Thymus (tissue), 11 donors: ENCODE results near the gene CACNB1. TPM values are rescaled to one million over a fixed set of nuclear protein-coding genes. Genes with fewer than 3 reads are reported as not detected.
"Not testable (repeated sequence)": the region's sequence is repeated elsewhere in the genome, so short reads cannot be mapped to it uniquely, and the experiment has no call there.

Source experiments
- DNase-seq, 9 donors: peaks; one replicate each; pipeline ENCODE4 v3.0.0-alpha.2; 2013; ENCODE audit warnings: low spot score in 9 of 9, low read depth in 6 of 9, missing footprints in 1 of 9
- H3K27ac ChIP-seq, 2 donors: one replicate each; pipeline ENCODE4 v1.5.1; 2013; ENCODE audit warnings: control low read depth in 1 of 2, low read depth in 1 of 2, low read length in 1 of 2, mild to moderate bottlenecking in 1 of 2, moderate library complexity in 1 of 2
- H3K27me3 ChIP-seq, 2 donors: one replicate each; pipeline ENCODE4 v1.5.1; 2013; ENCODE audit warnings: low read length in 1 of 2; ENCODE audit not compliant: control insufficient read depth in 2 of 2, insufficient read depth in 1 of 2
- H3K36me3 ChIP-seq, 2 donors: one replicate each; pipeline ENCODE4 v1.5.1; 2013; ENCODE audit warnings: low read length in 1 of 2, mild to moderate bottlenecking in 1 of 2, moderate library complexity in 1 of 2; ENCODE audit not compliant: control insufficient read depth in 2 of 2, insufficient read depth in 2 of 2
- H3K4me1 ChIP-seq, 2 donors: one replicate each; pipeline ENCODE4 v1.5.1; 2013; ENCODE audit warnings: low read length in 2 of 2; ENCODE audit not compliant: control insufficient read depth in 2 of 2, insufficient read depth in 2 of 2
- H3K4me3 ChIP-seq, 2 donors: one replicate each; pipeline ENCODE4 v1.5.1; 2013; ENCODE audit warnings: low read length in 2 of 2, control low read depth in 1 of 2, mild to moderate bottlenecking in 1 of 2
- H3K9me3 ChIP-seq, 2 donors: one replicate each; pipeline ENCODE4 v1.5.1; 2013; ENCODE audit warnings: low read length in 1 of 2, mild to moderate bottlenecking in 1 of 2; ENCODE audit not compliant: control insufficient read depth in 2 of 2, insufficient read depth in 1 of 2
- WGBS: extraction: QIAGEN DNeasy Blood & Tissue Kit; methylation state at CpG from one replicate; pipeline ENCODE4 v1.1.7; 2013; 5-methylcytosine and 5-hydroxymethylcytosine counted together
- polyA plus RNA-seq: library from polyadenylated mRNA; stranded (reverse); fragments of 200-250 nt; gene quantifications from one replicate; pipeline ENCODE4 v1.2.3, GENCODE V29; 2013
- total RNA-seq: library from RNA; stranded (reverse); fragments of 120-200 nt; gene quantifications from one replicate; pipeline ENCODE4 v1.2.4, GENCODE V29; 2013
- donor health status: healthy.

Gene CACNB1
- total and polyA plus RNA-seq, 2 donors = 2.9 to 11.7 TPM

GRCh38 chr17:39168503-39168902, 29.0 kb downstream of the CACNB1 start:
- H3K27ac ChIP-seq = peak overlapping the region; percentile 60 to 94
- not testable (repeated sequence) for H3K36me3 ChIP-seq, H3K27me3 ChIP-seq, DNase-seq, H3K4me3 ChIP-seq, H3K9me3 ChIP-seq
- whole genome bisulfite sequencing = 98% methylated on average over 10 of the region's 10 CpGs
- peaks cover 16 to 90% of the 10 kb centered on the region in 2 donors for H3K4me1 ChIP-seq

GRCh38 chr17:39167476-39167875, 30.0 kb downstream of the CACNB1 start:
- DNase-seq = peak in 5 of 9 donors; percentile 53 to 85 (median 68)
- Histone ChIP-seq H3K27me3 (peaks cover 0 to 5% of the 10 kb centered on the region in 2 donors), H3K27ac (peak overlapping the region; percentile 92 to 94), H3K36me3 (peaks cover 0 to 4% of the 10 kb centered on the region in 2 donors), H3K4me3 (peak overlapping the region; percentile 62 to 79), H3K4me1 (peaks cover 16 to 90% of the 10 kb centered on the region in 2 donors), H3K9me3 (peaks cover 0 to 5% of the 10 kb centered on the region in 2 donors)
- WGBS = 6% methylated on average over 2 of the region's 2 CpGs

GRCh38 chr17:39166437-39167335, 30.8 kb downstream of the CACNB1 start:
- DNase-seq = peak in 3 of 9 donors; percentile 16 to 67 (median 33)
- 32% methylated on average over 7 of the region's 7 CpGs for WGBS
- peak overlapping the region; percentile 92 to 94 for H3K27ac ChIP-seq

GRCh38 chr17:39165841-39166349, 31.6 kb downstream of the CACNB1 start, which contains the start of gene ARL5C:
TSS of gene ARL5C (minus strand) at chr17:39166161. CDS start at chr17:39165760, 401 bp downstream.
- 39% methylated on average over 17 of the region's 17 CpGs for WGBS
- H3K36me3 ChIP-seq = peaks cover 0 to 5% of the 10 kb centered on the region in 2 donors
- peaks cover 0 to 5% of the 10 kb centered on the region in 2 donors for H3K27me3 ChIP-seq
- peak within 1 kb of the TSS; percentile 92 to 94 for H3K27ac ChIP-seq
- H3K9me3 ChIP-seq = peaks cover 0 to 5% of the 10 kb centered on the region in 2 donors
- H3K4me1 ChIP-seq = peaks cover 15 to 90% of the 10 kb centered on the region in 2 donors
- H3K4me3 ChIP-seq = peak within 1 kb of the TSS; percentile 62 to 79
- peak in 2 of 9 donors; percentile 40 to 72 for DNase-seq

More at GRCh38 chr17:39166437-39167335, 30.8 kb downstream of the CACNB1 start:
- Histone ChIP-seq H3K27me3 (peaks cover 0 to 5% of the 10 kb centered on the region in 2 donors), H3K36me3 (peaks cover 0 to 4% of the 10 kb centered on the region in 2 donors), H3K9me3 (peaks cover 0 to 5% of the 10 kb centered on the region in 2 donors), H3K4me3 (peak overlapping the region; percentile 62 to 79), H3K4me1 (peaks cover 14 to 90% of the 10 kb centered on the region in 2 donors)

- H3K27ac ChIP-seq = peak overlapping the region; percentile 92 to 94
- no peak for DNase-seq
- H3K27me3 ChIP-seq = peaks cover 0 to 5% of the 10 kb centered on the region in 2 donors
- H3K9me3 ChIP-seq = peaks cover 0 to 5% of the 10 kb centered on the region in 2 donors
- peak overlapping the region; percentile 62 to 79 for H3K4me3 ChIP-seq
- 9% methylated on average over 51 of the region's 51 CpGs for WGBS
- H3K4me1 ChIP-seq = peaks cover 14 to 90% of the 10 kb centered on the region in 2 donors
- peaks cover 3 to 11% of the 10 kb centered on the region in 2 donors for H3K36me3 ChIP-seq
Observed at GRCh38 chr17:39165178-39165840, 32.2 kb downstream of the CACNB1 start.

GRCh38 chr17:39164675-39165143, 32.8 kb downstream of the CACNB1 start:
- Histone ChIP-seq H3K27me3 (peaks cover 0 to 5% of the 10 kb centered on the region in 2 donors), H3K9me3 (peaks cover 0 to 5% of the 10 kb centered on the region in 2 donors), H3K36me3 (peaks cover 8 to 14% of the 10 kb centered on the region in 2 donors), H3K4me1 (peaks cover 14 to 86% of the 10 kb centered on the region in 2 donors), H3K4me3 (peak overlapping the region; percentile 62 to 79), H3K27ac (peak overlapping the region; percentile 92 to 94)
- under 1% methylated on average over 15 of the region's 15 CpGs for WGBS
- peak in 8 of 9 donors; percentile 75 to 97 (median 90) for DNase-seq

GRCh38 chr17:39161962-39162361, 35.5 kb downstream of the CACNB1 start:
- Histone ChIP-seq H3K27ac (peak overlapping the region; percentile 19 to 95), H3K9me3 (no peaks in the 10 kb centered on the region), H3K27me3 (peaks cover 0 to 5% of the 10 kb centered on the region in 2 donors), H3K36me3 (peaks cover 16 to 18% of the 10 kb centered on the region in 2 donors), H3K4me3 (no peak overlapping the region), H3K4me1 (peaks cover 13 to 61% of the 10 kb centered on the region in 2 donors)
- 36% methylated on average over 2 of the region's 2 CpGs for WGBS
- DNase-seq = peak in 3 of 9 donors; percentile 24 to 80 (median 59)

GRCh38 chr17:39158623-39159022, 38.8 kb downstream of the CACNB1 start:
- H3K27me3 ChIP-seq = no peaks in the 10 kb centered on the region
- 98% methylated on average over 2 of the region's 2 CpGs for WGBS

More at GRCh38 chr17:39158623-39159022, 38.8 kb downstream of the CACNB1 start:
- Histone ChIP-seq H3K4me1 (peaks cover 13 to 46% of the 10 kb centered on the region in 2 donors), H3K9me3 (no peaks in the 10 kb centered on the region), H3K27ac (no peak overlapping the region), H3K4me3 (no peak overlapping the region), H3K36me3 (peaks cover 23 to 30% of the 10 kb centered on the region in 2 donors)
- no peak for DNase-seq
